WTC11 (cell line): ENCODE data around the gene FOXP1.

Source experiments
- ATF3 ChIP-seq: sonication (generic); formaldehyde crosslinking; conservative IDR thresholded peaks from 2 replicates; pipeline ENCODE4 v1.8.1; 2022; ENCODE audit warnings: mild to moderate bottlenecking, missing genetic modification reagents
- CTCF ChIP-seq: fragments of 200-600 bp; IDR thresholded peaks from 2 replicates; pipeline ENCODE4 v1.8.0; 2022; ENCODE audit warnings: antibody characterized with exemption
- E2F5 ChIP-seq: sonication (generic); formaldehyde crosslinking; IDR thresholded peaks from 2 replicates; pipeline ENCODE4 v1.8.1; 2022; ENCODE audit warnings: mild to moderate bottlenecking, moderate library complexity, missing genetic modification reagents
- ELF4 ChIP-seq: sonication (generic); formaldehyde crosslinking; IDR thresholded peaks from 2 replicates; pipeline ENCODE4 v1.8.1; 2022; ENCODE audit warnings: low read depth, mild to moderate bottlenecking, moderate library complexity, missing genetic modification reagents
- GABPB1 ChIP-seq: sonication (generic); formaldehyde crosslinking; IDR thresholded peaks from 2 replicates; pipeline ENCODE4 v1.8.1; 2023; ENCODE audit warnings: mild to moderate bottlenecking, missing genetic modification reagents
- JUN ChIP-seq: sonication (generic); formaldehyde crosslinking; IDR thresholded peaks from 2 replicates; pipeline ENCODE4 v1.8.0; 2023; ENCODE audit warnings: mild to moderate bottlenecking, missing genetic modification reagents
- MAX ChIP-seq: sonication (generic); formaldehyde crosslinking; IDR thresholded peaks from 2 replicates; pipeline ENCODE4 v1.8.0; 2022; ENCODE audit warnings: mild to moderate bottlenecking, missing genetic modification reagents
- NFATC4 ChIP-seq: fragments of 250-450 bp; sonication (Bioruptor Pico); IDR thresholded peaks from 2 replicates; pipeline ENCODE4 v1.9.0; 2021; ENCODE audit warnings: mild to moderate bottlenecking
- NFE2L1 ChIP-seq: sonication (generic); formaldehyde crosslinking; IDR thresholded peaks from 2 replicates; pipeline ENCODE4 v1.8.1; 2023; ENCODE audit warnings: missing genetic modification reagents
- PRDM15 ChIP-seq: sonication (generic); formaldehyde crosslinking; IDR thresholded peaks from 2 replicates; pipeline ENCODE4 v1.8.0; 2022; ENCODE audit warnings: missing genetic modification reagents
- SP1 ChIP-seq: sonication (generic); formaldehyde crosslinking; conservative IDR thresholded peaks from 2 replicates; pipeline ENCODE4 v1.8.1; 2022; ENCODE audit warnings: missing genetic modification reagents
- TEAD4 ChIP-seq: sonication (generic); formaldehyde crosslinking; IDR thresholded peaks from 2 replicates; pipeline ENCODE4 v1.8.0; 2022; ENCODE audit warnings: mild to moderate bottlenecking, missing genetic modification reagents
- ZNF138 ChIP-seq: sonication (generic); formaldehyde crosslinking; conservative IDR thresholded peaks from 2 replicates; pipeline ENCODE4 v1.8.1; 2022; ENCODE audit warnings: mild to moderate bottlenecking, moderate library complexity, missing genetic modification reagents
- ZNF263 ChIP-seq: sonication (generic); formaldehyde crosslinking; IDR thresholded peaks from 2 replicates; pipeline ENCODE4 v1.8.1; 2022; ENCODE audit warnings: low read depth, mild to moderate bottlenecking, moderate library complexity, missing genetic modification reagents

- TF ChIP-seq TEAD4 (CRISPR knock-in tag): no peak
- no peak for TF ChIP-seq ELF4 (CRISPR knock-in tag)
- no peak for TF ChIP-seq CTCF
- TF ChIP-seq MAX: no peak
- no peak for TF ChIP-seq ZNF138 (CRISPR knock-in tag)
- TF ChIP-seq PRDM15 (CRISPR knock-in tag): no peak
- no peak for TF ChIP-seq SP1 (CRISPR knock-in tag)
- no peak for TF ChIP-seq GABPB1 (CRISPR knock-in tag)
- TF ChIP-seq ZNF263 (CRISPR knock-in tag): no peak
- TF ChIP-seq E2F5 (CRISPR knock-in tag): no peak
- TF ChIP-seq NFATC4 (CRISPR knock-in tag): no peak
- no peak for TF ChIP-seq ATF3 (CRISPR knock-in tag)
- no peak for TF ChIP-seq NFE2L1 (CRISPR knock-in tag)
- no peak for TF ChIP-seq JUN (CRISPR knock-in tag)
Observed at GRCh38 chr3:71380096-71380495, 203.4 kb downstream of the FOXP1 start.
